Right lobe of liver (tissue), 4 donors: ENCODE results near the gene RBM8A.

Source experiments
- POLR2A ChIP-seq: fragments of 450-650 bp; IDR thresholded peaks from one replicate; pipeline ENCODE4 v1.6.1; 2017; ENCODE audit warnings: antibody characterized with exemption, mild to moderate bottlenecking
- TF ChIP-seq, protein P1 (sequence below), 4 donors: fragments of 200-600 bp in 3 of 4; fragments of 450-650 bp in 1 of 4; IDR thresholded peaks; one replicate each; pipeline versions ENCODE4 v1.5.1 to v1.8.0; 2016 to 2022; ENCODE audit warnings: antibody characterized with exemption in 4 of 4, mild to moderate bottlenecking in 2 of 4
- donor health status: DM: no; HTN: no; CAD: no.
- donor health status: DM: no; HTN: no; CAD: no.
- donor health status: DM: no; HTN: yes; CAD: no.

DNA sequence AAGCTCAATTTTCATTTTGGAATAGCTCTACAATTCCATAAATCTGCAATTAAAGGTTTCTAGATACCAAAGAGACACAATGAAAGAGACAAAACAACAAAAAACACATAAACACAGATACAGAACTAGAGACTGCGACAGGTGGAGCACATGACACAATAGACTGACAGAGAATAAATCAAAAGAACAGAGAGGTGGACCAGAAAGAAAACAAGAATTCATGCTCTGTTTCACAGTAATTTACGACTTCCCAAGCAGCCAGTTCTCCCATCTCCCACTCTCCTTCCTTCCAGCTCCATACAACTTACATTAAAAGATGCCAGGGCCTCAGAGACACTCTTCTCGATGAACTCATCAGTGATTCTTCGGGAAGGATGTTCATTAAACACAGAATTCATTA lies 15.1 kb upstream of the RBM8A start:
- TF ChIP-seq, protein P1, sequence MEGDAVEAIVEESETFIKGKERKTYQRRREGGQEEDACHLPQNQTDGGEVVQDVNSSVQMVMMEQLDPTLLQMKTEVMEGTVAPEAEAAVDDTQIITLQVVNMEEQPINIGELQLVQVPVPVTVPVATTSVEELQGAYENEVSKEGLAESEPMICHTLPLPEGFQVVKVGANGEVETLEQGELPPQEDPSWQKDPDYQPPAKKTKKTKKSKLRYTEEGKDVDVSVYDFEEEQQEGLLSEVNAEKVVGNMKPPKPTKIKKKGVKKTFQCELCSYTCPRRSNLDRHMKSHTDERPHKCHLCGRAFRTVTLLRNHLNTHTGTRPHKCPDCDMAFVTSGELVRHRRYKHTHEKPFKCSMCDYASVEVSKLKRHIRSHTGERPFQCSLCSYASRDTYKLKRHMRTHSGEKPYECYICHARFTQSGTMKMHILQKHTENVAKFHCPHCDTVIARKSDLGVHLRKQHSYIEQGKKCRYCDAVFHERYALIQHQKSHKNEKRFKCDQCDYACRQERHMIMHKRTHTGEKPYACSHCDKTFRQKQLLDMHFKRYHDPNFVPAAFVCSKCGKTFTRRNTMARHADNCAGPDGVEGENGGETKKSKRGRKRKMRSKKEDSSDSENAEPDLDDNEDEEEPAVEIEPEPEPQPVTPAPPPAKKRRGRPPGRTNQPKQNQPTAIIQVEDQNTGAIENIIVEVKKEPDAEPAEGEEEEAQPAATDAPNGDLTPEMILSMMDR (IDR thresholded peaks at IDR 0.05) = no peak
- TF ChIP-seq POLR2A = no peak
